Nucleus accumbens (tissue), 56 donors: Measurements from ENCODE around the gene MTHFSD.
A peak's percentile ranks its signal among the peaks of the same experiment; 100 is the strongest.

Experiments
- DNase-seq, 56 donors: peaks; one replicate each; lab custom pipeline; 2025; lab: John Stamatoyannopoulos, UW

MTHFSD gene

GRCh38 chr16:86533076-86533475, 22.0 kb downstream of the MTHFSD start:
- DNase-seq, result no peak

DNA sequence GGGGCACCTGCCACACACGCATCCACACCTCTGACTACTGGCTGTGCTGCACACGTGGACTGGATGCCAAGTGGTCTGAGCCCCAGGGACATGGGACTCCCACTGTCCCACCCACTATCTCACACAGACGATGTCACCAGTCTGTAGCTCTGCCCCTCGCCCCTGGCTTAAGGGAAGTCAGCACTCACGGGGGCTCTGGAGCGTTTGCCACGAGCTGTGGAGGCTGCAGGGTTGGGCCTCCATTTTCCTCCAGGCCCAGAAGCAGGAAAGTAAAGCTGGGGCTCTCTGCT, 22.6 kb downstream of the MTHFSD start:
- DNase-seq, result no peak

GRCh38 chr16:86531641-86532525, 23.2 kb downstream of the MTHFSD start:
- peak in 1 of 56 donors; percentile 24 for DNase-seq

DNA sequence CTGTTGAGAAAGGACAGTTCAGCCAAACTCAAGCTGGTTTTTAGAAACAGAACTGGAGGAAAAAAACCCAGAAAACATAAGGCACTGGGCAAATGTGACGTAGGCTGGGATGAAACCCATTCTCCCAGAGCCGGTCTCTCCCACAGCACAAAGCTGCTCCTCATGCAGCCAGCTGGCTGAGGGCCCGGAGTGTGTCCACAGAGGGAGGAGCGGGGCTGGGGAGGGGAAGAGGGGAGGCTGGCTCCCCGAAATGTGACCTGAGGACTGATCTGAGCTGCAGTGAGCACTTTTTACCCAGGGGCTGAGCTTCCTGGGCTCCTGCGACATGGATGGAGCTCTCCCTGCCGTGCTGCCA, 23.9 kb downstream of the MTHFSD start:
- DNase-seq, result peak; percentile 15 to 94 (median 76)

DNA sequence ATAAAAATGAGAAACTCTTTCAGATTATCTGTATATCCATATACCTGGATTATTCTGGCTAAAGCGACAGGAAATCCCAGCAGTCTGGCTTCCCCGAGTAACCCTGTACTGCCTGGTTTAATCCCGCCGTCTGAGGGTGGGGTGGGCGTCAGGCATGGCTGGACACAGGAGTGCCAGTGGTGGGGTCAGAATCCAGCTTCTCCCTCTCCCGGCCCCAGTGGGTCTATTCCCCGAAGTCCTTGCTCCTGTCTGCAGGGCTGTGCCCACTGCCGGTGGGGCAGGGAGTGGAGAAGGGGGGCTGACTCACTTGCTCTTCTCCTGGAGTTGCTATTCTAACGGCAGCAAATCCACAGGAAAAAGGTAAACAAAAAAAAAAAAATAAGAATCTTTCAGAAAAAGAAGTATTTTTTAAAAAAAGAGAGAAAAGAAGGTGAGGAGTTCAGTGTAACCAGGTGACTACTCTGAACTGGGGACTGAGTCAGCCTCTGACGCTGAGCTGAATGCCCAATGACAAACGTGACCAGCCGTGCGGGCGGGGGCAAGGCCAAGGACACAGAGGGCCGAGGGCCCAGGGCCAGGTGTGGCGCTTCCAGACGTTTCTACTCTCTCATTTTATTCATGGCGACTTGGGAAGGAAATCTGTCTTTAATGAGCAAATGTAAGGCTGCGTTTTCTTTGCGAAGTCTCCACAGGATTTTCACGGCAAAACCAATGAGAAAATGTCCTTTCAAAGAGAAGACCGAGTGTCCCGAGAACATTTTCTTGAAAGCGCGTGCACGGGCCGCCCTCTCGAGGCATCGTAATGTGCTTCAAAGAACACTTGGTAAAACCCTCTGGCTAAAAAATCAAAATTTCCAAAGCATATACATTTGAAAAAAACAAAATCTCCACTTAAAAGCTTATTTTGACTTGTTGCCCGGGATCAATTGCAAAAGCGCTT, 24.5 kb downstream of the MTHFSD start:
- DNase-seq, result peak in 11 of 56 donors; percentile 7 to 47 (median 25)

DNA sequence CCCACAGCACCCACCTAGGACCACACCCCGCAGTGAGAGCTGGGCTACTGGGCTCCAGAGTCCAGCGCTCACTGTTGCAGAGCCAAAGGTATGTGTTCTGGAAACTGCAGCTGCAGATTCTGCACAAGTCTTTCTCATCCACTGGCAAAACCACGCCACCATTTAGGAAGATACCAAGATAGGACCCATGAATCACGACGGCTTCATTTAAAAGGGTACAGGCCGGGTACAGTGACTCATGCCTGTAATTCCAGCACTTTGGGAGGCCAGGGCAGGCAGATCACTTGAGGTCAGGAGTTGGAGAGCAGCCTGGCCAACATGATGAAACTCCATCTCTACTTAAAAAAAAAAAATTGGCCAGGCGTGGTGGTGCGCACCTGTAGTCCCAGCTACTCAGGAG, 25.9 kb downstream of the MTHFSD start:
- DNase-seq, result no peak

DNA sequence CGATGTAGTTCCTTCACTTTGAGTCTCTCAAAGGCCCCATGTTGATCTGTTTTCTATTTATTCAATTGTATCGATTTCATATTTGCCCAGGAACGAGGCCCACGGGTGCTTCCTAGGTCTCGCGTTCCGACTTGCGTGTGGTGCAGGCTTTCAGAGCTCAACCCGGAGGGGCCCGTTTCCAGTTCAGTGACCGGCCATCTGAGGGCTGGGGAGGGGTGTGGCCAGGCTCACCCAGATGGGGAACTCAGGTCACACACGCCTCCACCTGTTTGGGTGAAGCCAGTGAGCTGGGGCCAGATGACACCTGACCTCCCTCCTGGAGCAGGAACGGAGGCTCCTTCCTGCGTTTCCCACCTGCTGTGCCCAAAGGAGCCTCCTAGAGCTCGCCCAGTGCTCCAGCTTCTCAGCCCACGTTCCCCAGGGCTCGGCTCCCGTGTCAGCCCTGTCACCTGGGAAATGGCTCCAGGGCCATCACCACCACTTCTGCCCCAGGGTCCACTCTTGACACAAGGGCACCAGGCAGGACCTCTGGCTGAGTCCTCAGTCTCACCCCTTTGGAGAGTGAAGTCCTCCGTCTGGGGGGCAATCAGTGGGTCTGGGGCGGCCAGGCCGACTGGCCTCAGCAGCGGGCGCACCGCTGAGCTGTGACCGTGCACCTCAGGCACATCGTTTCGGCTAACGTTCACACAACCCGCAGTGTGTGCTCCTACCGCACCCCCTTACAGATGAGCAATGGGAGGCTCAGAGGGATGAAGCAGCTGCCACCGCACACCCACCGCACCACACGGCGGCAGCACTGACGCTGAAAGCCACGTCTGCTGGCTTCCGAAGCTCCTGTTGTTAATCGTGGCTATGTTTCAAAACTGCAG, 26.7 kb downstream of the MTHFSD start:
- DNase-seq, result no peak

GRCh38 chr16:86527366-86527765, 27.7 kb downstream of the MTHFSD start:
- no peak for DNase-seq

GRCh38 chr16:86525696-86526095, 29.3 kb downstream of the MTHFSD start:
- no peak for DNase-seq

- no peak for DNase-seq
Measured at GRCh38 chr16:86524029-86524428, 31.0 kb downstream of the MTHFSD start.

GRCh38 chr16:86523166-86523740, 31.8 kb downstream of the MTHFSD start:
- no peak for DNase-seq

GRCh38 chr16:86522634-86523033, 32.4 kb downstream of the MTHFSD start:
- no peak for DNase-seq

DNA sequence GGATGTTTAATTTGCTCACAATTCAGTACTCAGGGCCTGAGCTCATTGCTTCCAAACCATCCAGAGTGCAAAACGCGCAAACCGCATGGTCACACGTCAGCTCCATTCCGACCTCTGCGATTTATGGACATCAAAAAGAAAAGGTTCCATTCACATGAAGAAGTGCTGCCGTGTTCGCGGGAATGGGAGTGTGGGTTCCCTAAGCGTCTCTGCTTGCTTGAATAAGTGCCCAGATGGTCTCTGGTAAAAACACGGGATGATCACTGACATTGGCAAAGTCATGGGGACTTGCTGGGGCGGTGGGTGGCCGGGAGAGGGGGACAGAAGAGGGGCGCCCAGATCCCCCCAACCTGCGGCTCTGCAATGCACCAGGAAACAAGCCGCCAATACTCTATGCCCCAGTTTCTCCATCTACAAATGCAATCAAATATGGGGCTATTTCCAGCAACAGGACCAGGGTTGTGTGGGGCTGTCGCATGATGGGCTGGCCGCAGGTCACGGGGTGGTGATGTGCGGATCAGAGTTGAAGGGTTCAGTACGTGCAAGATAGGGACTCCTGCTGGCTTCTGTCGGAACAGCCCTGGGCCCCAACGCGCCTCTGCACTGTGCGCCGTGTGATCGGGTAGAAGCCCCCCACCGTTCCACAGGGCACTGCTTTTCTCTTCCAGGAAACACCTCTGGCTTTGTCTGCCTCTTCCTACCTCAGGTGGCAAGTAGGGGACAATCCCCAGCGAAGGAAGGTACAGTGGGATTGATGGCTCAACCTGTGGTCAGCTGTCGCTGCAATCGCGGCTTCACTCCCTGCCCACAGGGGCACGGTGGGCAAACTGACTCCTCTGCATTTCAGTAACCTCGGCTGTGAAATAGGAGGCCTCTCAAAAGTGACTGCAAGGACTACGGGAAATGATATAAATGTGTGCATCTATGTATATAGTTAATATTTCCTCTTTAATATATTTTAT, 33.5 kb downstream of the MTHFSD start:
- DNase-seq, result no peak

GRCh38 chr16:86520317-86521210, 34.5 kb downstream of the MTHFSD start:
- DNase-seq, result no peak

DNA sequence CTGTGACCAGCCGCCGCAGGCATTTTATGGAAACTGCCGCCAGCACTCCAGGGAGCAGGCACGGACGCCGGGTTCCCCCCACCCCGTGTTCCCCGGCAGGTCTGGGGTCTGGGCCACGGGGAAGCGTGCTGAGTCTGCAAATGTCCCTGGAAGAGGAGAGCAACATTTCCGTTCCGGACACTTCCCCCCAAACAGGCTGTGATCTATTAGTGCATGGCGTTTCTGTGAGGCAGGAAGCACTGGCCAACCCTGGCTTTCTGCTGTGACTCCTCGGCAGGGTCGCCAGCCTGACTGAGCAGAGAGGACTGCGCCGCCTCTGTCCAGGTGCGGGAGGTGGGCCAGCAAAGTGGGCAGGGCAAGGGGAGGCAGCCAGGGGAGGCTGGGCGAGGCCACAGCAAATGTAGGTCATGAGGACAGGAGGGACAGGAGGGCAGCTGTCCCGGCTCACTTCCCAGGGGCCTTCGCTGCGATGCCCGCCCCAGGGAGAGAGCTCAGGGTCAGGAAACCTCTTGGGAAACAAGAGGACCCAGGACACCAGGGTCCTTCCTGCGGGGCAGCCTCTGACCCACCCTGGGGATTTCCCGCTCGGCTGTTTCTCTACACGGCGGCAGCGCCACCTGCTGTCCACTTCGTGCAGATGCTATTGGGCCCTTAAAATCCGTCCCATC, 35.3 kb downstream of the MTHFSD start:
- DNase-seq, result peak in 32 of 56 donors; percentile 2 to 70 (median 18)

GRCh38 chr16:86519007-86519648, 35.9 kb downstream of the MTHFSD start:
- no peak for DNase-seq
